Lower leg skin (tissue), 3 donors: ENCODE measurements around the gene HNRNPL.
"Not testable (repeated sequence)": the region's sequence is repeated elsewhere in the genome, so short reads cannot be mapped to it uniquely, and the experiment has no call there.

Experiments
- POLR2A ChIP-seq, 2 donors: fragments of 450-650 bp; IDR thresholded peaks; one replicate each; pipeline ENCODE4 v1.6.1; 2016 to 2017; ENCODE audit warnings: antibody characterized with exemption in 2 of 2, mild to moderate bottlenecking in 1 of 2, moderate library complexity in 1 of 2
- TF ChIP-seq, protein P1 (sequence below), 3 donors: fragments of 450-650 bp; IDR thresholded peaks; one replicate each; pipeline ENCODE4 v1.5.1; 2016; ENCODE audit warnings: antibody characterized with exemption in 3 of 3, mild to moderate bottlenecking in 3 of 3, moderate library complexity in 2 of 3

DNA sequence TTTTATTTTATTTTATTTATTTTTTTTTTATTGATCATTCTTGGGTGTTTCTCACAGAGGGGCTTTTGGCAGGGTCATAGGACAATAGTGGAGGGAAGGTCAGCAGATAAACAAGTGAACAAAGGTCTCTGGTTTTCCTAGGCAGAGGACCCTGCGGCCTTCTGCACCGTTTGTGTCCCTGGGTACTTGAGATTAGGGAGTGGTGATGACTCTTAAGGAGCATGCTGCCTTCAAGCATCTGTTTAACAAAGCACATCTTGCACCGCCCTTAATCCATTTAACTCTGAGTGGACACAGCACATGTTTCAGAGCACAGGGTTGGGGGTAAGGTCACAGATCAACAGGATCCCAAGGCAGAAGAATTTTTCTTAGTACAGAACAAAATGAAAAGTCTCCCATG lies 5.2 kb upstream of the HNRNPL start:
- TF ChIP-seq, protein P1, sequence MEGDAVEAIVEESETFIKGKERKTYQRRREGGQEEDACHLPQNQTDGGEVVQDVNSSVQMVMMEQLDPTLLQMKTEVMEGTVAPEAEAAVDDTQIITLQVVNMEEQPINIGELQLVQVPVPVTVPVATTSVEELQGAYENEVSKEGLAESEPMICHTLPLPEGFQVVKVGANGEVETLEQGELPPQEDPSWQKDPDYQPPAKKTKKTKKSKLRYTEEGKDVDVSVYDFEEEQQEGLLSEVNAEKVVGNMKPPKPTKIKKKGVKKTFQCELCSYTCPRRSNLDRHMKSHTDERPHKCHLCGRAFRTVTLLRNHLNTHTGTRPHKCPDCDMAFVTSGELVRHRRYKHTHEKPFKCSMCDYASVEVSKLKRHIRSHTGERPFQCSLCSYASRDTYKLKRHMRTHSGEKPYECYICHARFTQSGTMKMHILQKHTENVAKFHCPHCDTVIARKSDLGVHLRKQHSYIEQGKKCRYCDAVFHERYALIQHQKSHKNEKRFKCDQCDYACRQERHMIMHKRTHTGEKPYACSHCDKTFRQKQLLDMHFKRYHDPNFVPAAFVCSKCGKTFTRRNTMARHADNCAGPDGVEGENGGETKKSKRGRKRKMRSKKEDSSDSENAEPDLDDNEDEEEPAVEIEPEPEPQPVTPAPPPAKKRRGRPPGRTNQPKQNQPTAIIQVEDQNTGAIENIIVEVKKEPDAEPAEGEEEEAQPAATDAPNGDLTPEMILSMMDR (IDR thresholded peaks at IDR 0.05), result not testable (repeated sequence)
- TF ChIP-seq POLR2A (IDR thresholded peaks at IDR 0.05), result not testable (repeated sequence)
